ENCODE measurements around the gene OPHN1. TPM values are rescaled to one million over a fixed set of nuclear protein-coding genes. Genes with fewer than 3 reads are reported as not detected.

OPHN1 gene, protein sequence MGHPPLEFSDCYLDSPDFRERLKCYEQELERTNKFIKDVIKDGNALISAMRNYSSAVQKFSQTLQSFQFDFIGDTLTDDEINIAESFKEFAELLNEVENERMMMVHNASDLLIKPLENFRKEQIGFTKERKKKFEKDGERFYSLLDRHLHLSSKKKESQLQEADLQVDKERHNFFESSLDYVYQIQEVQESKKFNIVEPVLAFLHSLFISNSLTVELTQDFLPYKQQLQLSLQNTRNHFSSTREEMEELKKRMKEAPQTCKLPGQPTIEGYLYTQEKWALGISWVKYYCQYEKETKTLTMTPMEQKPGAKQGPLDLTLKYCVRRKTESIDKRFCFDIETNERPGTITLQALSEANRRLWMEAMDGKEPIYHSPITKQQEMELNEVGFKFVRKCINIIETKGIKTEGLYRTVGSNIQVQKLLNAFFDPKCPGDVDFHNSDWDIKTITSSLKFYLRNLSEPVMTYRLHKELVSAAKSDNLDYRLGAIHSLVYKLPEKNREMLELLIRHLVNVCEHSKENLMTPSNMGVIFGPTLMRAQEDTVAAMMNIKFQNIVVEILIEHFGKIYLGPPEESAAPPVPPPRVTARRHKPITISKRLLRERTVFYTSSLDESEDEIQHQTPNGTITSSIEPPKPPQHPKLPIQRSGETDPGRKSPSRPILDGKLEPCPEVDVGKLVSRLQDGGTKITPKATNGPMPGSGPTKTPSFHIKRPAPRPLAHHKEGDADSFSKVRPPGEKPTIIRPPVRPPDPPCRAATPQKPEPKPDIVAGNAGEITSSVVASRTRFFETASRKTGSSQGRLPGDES
- 10 to 100 TPM in 2 of 4 donors, 1 to 10 TPM in 2; 4.6 to 27.7 (median 10.8) TPM for total RNA-seq

- peak in 1 of 4 experiments; percentile 3 for TF ChIP-seq CTCF (IDR thresholded peaks at IDR 0.05)
- peak; percentile 16 to 23 for TF ChIP-seq POLR2A (IDR thresholded peaks at IDR 0.05)
- intact Hi-C loops (cut with DNase I; ENCODE audit: low total_unique reads), result no loop called here
- DNase-seq, result peak; percentile 77 to 80
- Histone ChIP-seq H3K27me3 (no peaks in the 10 kb centered on the region), H3K4me3 (peak within 1 kb of the TSS; percentile 53 to 69), H3K36me3 (no peaks in the 10 kb centered on the region), H3K9me3 (no peaks in the 10 kb centered on the region), H3K27ac (peak within 1 kb of the TSS; percentile 83 to 89), H3K4me1 (no peaks in the 10 kb centered on the region)
These were observed at the start of gene OPHN1 for GRCh38 chrX:68433155-68433980. Gene OPHN1, minus strand, starts transcription at chrX:68433495. Its CDS starts 475 bp downstream, at chrX:68433020.

- Histone ChIP-seq H3K9me3 (no peaks in the 10 kb centered on the region), H3K4me1 (no peaks in the 10 kb centered on the region), H3K36me3 (no peaks in the 10 kb centered on the region), H3K27ac (no peak overlapping the region), H3K4me3 (no peak overlapping the region), H3K27me3 (no peaks in the 10 kb centered on the region)
- intact Hi-C loops (cut with DNase I; ENCODE audit: low total_unique reads), result no loop called here
- no peak for DNase-seq
- TF ChIP-seq POLR2A (IDR thresholded peaks at IDR 0.05) (no peak), CTCF (IDR thresholded peaks at IDR 0.05) (no peak)
These were observed 47.7 kb upstream of the OPHN1 start for GRCh38 chrX:68480969-68481368.

GRCh38 chrX:68464796-68465195 lies 31.5 kb upstream of the OPHN1 start:
- intact Hi-C loops (cut with DNase I; ENCODE audit: low total_unique reads), result no loop called here
- H3K27ac ChIP-seq, result no peak overlapping the region
- DNase-seq, result no peak
- H3K27me3 ChIP-seq, result no peaks in the 10 kb centered on the region
- TF ChIP-seq POLR2A (IDR thresholded peaks at IDR 0.05), result no peak
- TF ChIP-seq CTCF (IDR thresholded peaks at IDR 0.05), result no peak
- H3K4me3 ChIP-seq, result no peak overlapping the region
- H3K36me3 ChIP-seq, result no peaks in the 10 kb centered on the region
- no peaks in the 10 kb centered on the region for H3K4me1 ChIP-seq
- H3K9me3 ChIP-seq, result no peaks in the 10 kb centered on the region

- Histone ChIP-seq H3K4me3 (no peak overlapping the region), H3K4me1 (no peaks in the 10 kb centered on the region), H3K9me3 (no peaks in the 10 kb centered on the region), H3K36me3 (no peaks in the 10 kb centered on the region), H3K27me3 (no peaks in the 10 kb centered on the region), H3K27ac (no peak overlapping the region)
- TF ChIP-seq POLR2A (IDR thresholded peaks at IDR 0.05) (no peak), CTCF (IDR thresholded peaks at IDR 0.05) (no peak)
- intact Hi-C loops (cut with DNase I; ENCODE audit: low total_unique reads), result no loop called here
- no peak for DNase-seq
These were observed 30.6 kb upstream of the OPHN1 start for GRCh38 chrX:68463880-68464279.
